NCI-H1092 (cell line): Measurements from ENCODE around the gene SRC.

ENCODE experiments used
- DNase-seq: peaks from one replicate; lab custom pipeline; 2025; lab: John Stamatoyannopoulos, UW

SRC gene

DNA sequence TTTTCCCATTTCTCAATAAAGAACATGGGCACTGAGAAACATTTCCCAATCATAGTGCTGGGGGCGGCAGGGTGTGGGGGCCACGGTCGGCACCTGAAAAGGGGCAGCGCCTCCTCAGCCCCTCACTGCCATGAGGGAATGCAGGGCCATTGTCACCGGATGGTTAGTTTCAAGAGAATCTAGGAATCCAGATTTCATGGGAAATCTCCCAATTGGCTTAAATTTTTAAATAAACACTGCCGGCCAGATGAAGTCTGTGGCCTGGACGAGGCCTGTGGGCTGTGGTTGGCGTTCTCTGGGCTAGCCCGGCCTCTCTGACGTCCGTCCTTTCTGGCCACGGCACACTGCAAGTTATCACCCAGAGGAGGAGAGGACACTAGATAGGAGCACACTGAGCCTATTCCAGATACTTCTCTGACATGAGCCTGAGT is 30.9 kb upstream of the SRC start:
- DNase-seq: no peak

DNA sequence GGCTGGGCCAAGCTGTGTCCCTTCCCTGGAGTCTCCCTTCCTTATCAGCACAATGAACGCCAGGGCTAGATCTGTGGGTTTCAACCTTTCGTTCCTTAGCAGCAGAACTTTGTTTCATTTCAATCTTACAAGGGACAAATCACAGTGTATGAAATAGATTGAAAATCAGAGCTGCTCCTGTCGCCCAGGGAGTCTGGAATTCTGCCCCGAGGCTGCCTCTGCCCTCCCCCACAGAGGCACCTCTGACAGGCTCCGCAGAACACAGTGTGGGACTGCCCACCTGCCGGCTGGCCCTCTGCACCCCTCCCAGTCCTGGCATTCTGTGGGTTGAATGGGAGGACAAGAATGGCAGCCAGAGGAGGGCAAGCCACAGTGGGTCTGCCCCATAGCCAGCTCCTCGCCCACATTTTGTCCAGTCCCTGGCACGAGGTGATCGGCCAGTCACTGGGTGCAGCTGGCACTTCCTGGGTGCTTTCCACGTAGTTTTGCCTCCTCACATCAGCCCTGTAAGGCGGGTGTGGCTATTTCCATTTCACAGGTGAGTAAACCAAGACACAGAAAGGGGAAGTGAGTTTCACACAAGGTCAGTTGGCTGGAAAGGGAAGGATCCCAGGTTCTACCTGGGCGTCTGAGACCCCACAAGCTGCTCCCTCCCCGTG is 30.4 kb upstream of the SRC start:
- no peak for DNase-seq

DNA sequence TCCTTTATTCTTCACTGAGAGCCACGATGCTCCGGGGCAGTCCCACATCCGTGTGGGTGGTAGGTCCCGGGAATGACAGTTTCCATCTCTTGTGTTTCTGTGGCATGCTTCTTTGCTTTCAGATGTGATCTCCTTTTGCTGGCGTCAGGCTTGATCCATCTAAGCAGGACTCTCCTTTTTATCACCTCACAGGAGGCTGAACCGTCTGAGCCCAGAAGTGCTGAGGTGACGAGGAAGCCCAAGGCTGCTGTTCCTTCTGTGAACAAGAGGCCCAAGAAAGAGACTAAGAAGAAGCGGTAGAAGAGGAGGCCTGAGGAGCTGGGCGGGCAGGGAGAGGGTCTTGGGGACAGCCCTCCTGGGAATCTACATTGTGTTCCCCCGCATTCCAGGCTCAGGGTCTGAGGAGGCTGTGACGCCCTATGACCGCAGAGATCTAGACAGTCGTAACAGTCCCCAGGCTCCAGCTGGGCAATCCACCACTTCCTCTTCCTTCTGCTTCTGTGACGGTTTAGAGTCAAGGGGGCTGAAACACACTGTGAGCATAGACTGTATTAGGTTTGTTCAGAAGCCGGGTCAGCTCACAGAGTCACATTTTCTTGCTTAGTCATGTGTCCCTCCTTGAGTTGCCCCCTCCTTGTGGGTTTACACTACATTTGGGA is 29.7 kb upstream of the SRC start:
- DNase-seq: no peak

DNA sequence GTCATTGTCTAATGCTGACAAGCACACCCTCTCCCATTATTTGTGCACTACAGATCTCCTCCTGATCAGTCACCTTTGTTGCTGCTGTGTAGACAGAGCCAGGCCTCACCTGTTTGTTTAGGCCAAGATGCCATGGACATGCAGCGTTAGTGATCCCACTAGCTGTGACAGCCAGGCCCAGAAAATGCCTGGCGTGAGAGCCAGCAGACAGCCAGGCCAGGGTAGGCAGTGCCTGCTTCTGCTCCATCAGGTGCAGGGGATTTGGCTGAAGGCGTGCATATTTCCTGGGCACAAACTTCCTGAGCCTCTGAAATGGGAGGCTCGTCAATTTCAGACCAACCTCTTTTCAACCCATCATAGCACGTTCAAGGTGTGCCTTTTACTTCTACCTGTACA is 29.2 kb upstream of the SRC start:
- no peak for DNase-seq

DNA sequence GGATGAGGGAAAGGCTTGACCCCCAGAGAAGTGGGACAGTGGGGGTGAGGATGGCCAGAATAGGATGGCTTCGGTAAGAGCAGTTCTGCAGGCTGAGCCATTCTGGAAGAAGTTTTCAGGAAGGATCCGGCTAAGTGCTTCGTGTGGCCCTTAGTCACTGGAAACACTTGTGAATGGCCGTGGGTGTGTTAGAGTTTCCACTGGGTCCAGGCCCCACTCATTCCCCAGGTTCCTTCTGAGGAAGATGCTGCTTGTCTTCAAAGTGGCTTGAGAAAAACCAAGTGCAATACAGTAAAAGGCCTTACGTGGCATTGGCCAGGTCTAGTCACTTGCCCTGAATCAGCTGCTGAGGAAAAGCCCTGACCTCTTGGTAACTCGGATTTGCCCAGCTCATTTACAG is 28.6 kb upstream of the SRC start:
- DNase-seq: no peak

DNA sequence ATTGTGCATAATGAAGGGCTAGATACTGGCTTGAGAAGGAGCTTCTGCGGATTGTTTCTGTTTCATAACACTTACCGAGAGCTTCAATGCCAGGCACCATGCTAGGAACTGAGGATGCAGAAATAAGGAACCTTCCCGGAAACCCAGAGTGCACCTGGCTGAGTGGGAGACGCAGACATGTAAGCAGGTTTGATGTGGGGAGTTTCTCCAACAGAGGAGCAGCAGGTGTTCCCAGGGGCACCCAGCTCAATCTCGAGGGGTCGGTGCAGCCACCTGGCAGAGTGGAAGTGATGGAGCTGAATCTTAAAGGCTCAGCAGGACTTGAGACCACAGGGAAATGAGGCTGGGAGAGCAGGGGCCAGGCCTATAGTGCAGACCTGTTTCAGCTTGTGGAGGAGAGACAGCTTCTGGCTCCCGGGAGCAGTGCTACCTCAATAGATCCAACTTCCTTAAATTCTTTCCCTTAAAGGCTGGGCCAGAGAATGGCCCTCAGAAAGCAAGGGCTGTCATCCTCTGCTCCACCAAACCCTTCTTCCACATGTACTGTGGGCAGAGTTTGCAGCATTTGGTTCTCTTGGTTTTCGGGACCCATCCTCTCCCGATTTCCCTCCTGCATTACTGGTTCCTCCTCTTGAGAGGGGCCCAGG is 27.8 kb upstream of the SRC start:
- DNase-seq: no peak

DNA sequence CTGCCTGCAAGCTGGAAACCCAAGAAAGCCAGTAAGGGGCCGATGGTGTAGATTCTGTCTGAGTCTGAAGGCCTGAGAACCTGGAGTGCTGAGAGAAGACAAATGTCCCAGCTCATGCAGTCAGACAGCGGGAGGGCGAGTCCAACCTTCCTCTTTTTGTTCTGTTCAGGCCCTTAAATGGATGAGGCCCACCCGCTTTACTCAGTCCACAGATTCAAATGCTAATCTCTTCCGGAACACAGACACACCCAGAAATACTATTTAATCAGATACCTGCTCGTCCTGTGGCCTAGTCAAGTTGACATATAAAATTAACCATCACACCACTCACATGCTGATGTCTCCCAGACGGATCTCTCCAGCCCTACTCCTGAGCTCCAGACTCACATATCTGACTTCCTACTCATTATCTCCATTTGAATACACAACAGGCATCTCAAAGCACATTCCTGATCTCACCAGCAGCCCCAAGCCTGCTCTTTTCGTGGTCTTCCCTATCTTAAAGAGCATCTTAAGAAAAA is 26.7 kb upstream of the SRC start:
- DNase-seq: no peak

DNA sequence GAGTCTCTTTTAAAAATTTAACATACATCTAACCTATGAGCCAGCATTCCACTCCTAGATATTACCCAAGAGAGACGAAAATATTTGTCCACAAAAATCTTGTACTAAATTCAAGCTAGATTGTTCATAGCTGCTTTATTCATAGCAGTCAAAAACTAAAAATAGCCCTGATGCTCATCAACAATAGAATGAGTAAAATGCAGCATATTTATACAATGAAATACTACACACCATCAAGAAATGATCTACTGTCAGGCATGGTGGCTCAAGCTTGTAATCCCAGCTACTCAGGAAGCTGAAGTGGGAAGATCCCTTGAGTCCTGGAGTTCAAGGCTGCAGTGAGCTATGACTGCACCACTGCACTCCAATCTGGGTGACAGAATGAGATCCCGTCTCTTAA is 22.0 kb upstream of the SRC start:
- DNase-seq: no peak

DNA sequence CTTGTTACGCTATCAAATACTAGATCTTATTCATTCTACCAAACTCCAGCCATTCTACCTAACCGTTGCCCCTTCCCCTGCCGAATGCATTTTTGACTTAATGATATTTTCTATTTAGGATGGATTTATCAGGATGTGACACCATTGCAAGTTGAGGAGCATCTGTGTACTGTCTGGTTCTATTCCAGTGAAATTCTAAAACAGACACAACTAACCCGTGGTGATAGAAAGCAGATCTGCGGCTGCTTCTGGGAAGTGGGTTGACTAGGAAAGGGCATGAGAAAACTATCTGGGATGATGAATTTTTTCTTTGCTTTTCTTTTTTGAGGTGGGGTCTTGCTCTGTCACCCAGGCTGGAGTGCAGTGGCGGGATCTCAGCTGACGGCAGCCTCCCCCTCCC is 20.7 kb upstream of the SRC start:
- DNase-seq: no peak

DNA sequence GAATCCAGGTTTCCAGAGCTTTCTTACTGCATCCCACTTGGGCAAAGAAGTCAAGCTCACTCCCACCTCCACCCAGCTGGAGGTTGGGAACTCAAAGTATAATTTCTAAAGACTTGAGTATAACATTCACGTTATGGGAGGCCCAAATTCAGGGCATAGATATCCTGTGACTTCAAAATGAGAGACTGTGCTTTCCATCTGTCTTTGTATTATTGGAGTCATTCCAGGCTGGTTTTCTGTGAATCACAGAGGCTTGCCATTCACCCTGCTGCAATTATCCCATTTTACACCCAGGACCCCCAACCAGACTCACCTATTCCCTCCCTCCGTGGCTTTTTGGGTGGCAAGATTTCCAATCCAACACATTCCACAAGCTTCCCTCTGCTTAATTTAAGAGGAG is 19.3 kb upstream of the SRC start:
- no peak for DNase-seq

DNA sequence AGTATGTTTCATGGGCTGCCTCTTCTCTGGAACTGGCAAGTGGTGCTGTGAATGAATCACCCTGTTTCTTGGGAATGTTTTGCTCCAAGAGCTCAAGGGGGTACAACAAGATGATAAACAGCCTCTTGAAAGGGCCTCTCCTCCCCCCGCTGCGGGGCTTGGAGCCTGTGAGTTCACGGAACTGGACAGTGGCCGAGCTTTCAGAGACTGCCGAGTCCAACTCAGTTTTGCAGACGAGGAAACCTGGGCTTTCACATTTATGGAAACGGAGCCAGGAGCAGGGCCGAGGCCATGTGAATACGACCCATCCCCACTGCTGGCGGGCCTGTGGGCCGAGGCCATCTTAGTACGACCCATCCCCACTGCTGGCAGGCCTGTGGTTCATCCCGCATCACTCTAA is 18.2 kb upstream of the SRC start:
- no peak for DNase-seq

DNA sequence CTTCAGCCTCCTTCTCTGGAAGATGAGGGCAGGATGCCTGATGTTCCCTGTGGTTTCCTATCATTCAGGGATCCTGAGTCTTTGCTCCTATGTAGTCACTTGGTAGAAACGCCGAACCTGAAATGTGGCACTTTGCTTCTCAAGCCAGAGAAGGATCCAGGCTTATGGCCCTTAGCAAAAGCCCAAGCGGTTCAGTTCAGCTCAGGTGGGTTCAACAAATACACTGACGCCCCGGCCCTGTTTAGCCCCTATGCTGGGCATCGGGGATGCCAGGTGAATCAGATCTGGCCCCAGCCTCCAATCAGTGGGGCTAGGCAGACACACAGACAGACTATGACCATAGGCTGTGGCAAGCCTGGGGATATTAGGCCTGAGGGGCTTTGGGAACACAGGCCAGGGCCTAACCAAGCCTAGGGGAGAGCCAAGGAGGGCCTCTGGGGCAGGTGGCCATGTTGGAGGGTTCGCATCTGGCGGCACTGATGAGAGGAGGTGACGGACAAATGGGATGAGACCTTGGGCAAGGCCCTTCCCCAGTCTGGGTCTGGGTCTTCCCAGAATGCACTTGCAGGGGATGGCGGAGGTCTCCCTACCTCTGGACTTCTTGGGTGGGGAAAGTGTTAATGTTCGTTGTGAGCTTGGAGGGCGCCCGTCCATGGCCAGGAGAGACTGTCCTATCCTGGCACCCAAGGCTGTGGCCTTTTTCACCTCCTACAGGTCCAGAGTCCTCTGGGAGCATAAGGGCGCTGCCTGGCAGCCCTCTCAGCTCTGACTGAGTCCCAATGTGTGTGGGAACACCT is 17.6 kb upstream of the SRC start:
- DNase-seq: no peak

DNA sequence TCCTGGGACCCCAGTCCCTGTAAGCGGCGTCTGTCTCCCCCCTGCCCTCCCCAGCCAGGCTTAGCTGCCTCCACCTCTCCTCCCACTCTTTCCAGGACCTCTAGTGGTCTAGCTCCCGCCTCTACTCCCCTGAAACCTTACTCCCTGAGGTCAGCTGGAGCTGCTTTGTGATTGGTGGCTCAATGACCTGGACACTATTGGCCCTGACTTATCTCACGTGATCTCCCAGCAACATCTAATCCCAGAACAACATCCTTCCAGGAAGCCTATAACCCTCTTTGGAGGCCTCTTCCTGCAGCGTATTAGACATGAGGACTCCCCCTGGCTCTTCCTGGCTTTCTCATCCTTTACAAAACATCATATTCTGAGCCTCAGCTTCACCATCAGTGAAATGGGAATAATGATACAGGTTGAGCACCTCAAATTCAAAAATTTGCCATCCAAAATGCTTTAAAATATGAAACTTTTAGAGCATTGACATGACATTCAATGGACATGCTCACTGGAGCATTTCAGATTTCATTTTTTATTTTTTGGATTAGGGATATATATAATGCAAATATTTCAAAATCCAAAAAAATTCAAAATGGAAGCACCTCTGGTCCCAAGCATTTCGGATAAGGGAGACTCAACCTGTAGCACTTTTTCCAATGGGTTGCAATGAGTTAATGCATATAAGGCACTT is 16.3 kb upstream of the SRC start:
- DNase-seq: no peak

DNA sequence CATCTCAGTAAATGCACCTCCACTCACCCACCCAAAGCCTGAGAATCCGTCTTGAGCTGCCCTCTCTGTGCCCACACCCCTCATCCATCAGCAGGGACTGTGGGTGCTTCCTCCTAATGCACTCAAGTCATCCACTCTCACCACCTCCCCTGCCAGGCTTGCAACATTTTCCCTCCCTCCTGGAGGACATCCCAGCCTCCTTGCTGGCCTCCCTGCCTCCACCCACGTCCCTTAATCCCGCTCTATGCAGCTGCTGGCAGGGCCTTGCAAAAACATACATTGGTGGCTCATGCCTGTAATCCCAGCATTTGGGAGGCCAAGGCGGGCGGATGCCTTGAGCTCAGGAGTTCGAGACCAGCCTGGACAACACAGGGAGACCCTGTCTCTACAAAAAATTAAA is 15.6 kb upstream of the SRC start:
- DNase-seq: no peak

DNA sequence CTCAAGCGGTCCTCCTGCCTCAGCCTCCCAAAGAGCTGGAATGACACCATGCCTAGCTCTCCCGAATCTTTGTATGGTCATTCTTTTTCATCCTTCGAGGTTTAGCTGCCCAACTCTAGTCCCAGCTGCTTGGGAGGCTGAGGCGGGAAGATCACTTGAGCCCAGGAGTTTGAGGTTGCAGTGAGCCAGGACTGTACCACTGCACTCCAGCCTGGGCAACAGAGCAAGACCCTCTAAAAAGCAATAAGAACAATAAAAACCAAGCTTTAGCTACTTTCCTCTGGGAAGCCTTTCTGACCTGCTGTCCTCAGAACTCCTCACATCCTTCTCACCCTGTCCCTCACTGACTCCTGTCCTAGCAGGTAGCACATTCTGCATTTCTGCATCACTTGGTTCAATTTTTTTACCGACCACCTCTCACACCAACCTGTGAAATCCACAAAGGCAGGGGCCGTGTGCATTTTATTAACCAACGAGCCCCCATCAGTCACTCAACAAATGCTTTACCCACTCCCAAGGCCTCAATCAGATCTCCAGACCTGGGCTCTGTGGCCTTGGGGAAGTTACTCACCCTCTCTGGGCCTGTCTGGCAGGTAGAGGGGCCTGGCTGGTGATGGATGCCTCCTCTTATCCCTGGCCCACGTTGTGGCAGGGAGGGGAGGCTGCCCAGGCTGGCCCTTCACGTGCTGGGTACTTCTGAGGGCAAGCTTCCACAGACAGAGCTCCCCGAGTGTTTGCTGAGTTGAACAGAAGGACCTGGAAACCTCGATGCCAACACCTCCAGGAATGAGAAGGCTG is 14.7 kb upstream of the SRC start:
- DNase-seq: no peak

DNA sequence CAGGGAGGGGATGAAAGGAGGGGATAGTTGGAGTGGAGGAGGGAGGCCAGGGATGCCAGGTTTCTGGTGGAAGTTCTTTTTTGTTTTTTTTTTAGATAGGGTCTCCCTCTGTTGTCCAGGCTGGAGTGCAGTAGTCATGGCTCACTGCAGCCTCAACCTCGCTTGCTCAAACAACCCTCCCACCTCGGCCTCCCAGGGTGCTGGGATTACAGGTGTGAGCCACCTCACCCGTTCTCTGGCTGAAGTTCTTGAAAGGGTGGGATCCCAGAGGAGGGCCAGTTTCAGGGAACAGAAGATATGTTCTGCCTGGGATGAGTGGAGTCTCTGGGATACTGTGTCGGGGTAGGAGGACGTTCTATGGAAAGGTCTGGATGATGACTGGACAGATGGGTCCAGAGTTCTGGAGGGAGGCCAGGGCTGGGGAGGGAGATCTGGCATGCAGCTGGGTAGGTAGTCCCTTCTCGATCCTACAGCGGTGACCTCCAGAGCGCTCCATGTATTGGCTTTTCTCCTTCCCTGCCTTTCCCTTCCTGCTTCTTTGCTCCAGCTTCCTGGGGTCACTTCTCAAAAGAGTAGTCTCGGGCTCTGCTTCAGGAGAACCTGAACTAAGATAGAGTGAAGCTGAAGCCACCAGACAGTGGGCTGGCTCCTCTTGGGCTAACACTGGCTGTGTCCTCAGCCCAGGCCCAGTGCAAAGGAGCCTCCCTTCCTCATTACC is 12.7 kb upstream of the SRC start:
- DNase-seq: no peak

DNA sequence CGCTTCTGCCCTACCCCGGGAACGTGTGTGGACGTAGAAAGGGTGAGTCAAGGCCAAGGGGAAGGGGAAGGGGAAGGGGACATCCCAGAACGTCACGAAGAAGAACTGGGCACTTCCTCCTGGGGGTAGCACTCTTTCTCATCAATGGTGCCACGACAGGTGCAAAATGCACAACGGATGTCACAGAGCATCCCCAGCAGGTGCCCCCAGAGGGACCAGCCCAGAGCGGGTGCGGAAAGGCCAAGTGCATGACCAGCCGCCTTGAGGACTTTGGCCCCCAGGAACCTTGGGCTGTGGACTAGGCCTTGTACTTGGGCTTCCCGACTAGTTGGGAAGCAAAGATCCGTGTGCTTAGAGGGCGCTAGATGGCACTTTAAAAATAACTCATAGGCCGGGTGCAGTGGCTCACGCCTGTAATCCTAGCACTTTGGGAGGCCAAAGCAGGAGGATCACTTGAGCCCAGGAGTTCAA is 12.1 kb upstream of the SRC start:
- no peak for DNase-seq

DNA sequence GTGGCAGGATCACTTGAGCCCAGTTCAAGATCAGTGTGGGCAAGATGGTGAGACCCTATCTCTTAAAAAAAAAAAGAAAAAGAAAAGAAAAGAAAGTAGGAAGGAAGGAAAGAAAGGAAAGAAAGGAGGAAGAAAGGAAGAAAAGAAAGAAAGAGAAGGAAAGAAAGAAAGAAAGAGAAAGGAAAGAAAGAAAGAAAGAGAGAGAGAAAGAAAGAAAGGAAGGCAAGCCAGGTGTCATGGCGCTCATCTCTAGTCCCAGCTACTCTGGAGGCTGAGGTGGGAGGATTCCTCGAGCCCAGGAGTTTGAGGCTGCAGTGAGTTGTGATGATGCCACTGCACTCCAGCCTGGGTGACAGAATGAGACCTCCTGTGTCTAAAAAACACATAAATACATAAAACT is 11.5 kb upstream of the SRC start:
- no peak for DNase-seq

DNA sequence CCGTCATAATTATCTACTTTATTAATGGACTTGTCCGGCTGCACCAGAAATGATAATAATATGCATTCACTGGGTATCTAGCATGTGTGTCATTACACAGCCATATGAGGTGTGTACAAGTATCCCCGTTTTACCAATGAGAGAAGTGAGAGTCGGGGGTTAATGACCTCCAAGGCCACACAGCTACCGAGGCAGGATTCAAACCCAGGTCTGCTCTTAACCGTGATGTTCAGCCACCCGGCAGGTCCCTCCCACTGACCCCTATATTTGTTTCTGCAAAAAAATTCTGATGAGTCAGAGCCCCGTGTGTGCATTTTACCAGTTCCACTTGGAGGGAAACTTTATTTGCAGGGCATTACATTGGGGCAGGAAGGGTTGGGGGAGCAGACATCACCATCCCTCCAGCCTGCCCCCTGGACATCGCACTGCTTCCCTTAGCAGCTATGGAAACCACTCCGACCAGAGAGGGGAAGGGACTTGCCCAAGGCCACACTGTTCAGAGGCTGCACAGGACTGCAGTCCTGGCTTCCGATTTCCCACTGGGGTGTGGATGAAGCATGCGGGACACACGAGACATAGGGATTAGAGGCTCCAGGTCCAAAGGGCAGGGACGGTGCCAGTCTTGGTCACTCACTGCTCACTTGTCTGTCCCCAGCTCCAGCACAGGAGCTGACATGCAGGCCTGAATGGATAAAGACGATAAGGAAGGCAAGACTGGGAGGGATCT is 10.1 kb upstream of the SRC start:
- no peak for DNase-seq
